Upper lobe of right lung (tissue), 1 donor: ENCODE measurements around the gene KDM4C. TPM values are rescaled to one million over a fixed set of nuclear protein-coding genes. Genes with fewer than 3 reads are reported as not detected.

Experiments used
- ATAC-seq: fragments of 200-7000 bp; cut with Tn5 transposase; one replicate; pipeline ENCODE4 v1.9.1; 2020; ENCODE audit warnings: mild to moderate bottlenecking, moderate library complexity
- DNase-seq: peaks from one replicate; pipeline ENCODE4 v3.0.0-alpha.2; 2020
- H3K27ac ChIP-seq: fragments of 200-600 bp; one replicate; pipeline ENCODE4 v1.8.0; 2022
- H3K27me3 ChIP-seq: fragments of 200-600 bp; one replicate; pipeline ENCODE4 v1.8.0; 2022; ENCODE audit warnings: mild to moderate bottlenecking
- H3K36me3 ChIP-seq: fragments of 200-600 bp; one replicate; pipeline ENCODE4 v1.8.0; 2022
- H3K4me1 ChIP-seq: fragments of 200-600 bp; one replicate; pipeline ENCODE4 v1.8.0; 2022
- H3K4me3 ChIP-seq: fragments of 200-600 bp; one replicate; pipeline ENCODE4 v1.8.0; 2022; ENCODE audit warnings: mild to moderate bottlenecking
- H3K9me3 ChIP-seq: fragments of 200-600 bp; one replicate; pipeline ENCODE4 v1.8.0; 2022
- intact Hi-C: fragments of 100-400 bp; cut with DNase I; formaldehyde crosslinking; loops from one replicate; pipeline ENCODE4 v1.11.0; 2022
- total RNA-seq: library from RNA; stranded (reverse); fragmentation: NEBNext Ultra II Directional; extraction: Animal tissue kit (Norgen Biotek cat#: 25700); gene quantifications from one replicate; pipeline ENCODE4 v1.2.1, GENCODE V29; 2021
- TF ChIP-seq, protein P1 (sequence below): fragments of 200-600 bp; IDR thresholded peaks from one replicate; pipeline ENCODE4 v1.8.0; 2022; ENCODE audit warnings: antibody characterized with exemption
- donor health status: DM: no; HTN: yes; CAD: no; lungs with severe emphysema.

KDM4C gene
- total RNA-seq, 1 donor from 2014 or later = 37.2 TPM

DNA sequence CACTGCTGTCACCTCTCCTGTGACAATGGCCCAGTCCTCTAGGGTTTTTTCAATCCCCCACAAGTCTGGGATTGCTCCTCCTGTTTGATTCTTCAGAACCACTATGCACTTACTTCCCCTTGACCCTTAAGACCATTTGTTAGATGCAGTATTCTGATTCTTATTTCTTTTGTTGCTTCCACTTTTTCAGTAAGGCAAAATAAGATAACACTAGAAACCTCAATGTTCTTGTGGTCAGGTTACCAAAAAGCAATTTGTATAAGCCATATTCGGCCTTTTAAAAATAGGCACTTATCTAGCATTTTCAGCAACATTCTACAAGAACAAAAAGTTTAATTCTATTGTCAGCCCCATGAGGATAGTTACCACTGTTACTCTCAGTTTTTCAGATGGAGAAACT, 220.0 kb downstream of the KDM4C start:
- TF ChIP-seq, protein P1, sequence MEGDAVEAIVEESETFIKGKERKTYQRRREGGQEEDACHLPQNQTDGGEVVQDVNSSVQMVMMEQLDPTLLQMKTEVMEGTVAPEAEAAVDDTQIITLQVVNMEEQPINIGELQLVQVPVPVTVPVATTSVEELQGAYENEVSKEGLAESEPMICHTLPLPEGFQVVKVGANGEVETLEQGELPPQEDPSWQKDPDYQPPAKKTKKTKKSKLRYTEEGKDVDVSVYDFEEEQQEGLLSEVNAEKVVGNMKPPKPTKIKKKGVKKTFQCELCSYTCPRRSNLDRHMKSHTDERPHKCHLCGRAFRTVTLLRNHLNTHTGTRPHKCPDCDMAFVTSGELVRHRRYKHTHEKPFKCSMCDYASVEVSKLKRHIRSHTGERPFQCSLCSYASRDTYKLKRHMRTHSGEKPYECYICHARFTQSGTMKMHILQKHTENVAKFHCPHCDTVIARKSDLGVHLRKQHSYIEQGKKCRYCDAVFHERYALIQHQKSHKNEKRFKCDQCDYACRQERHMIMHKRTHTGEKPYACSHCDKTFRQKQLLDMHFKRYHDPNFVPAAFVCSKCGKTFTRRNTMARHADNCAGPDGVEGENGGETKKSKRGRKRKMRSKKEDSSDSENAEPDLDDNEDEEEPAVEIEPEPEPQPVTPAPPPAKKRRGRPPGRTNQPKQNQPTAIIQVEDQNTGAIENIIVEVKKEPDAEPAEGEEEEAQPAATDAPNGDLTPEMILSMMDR = no peak
- DNase-seq (no peak), ATAC-seq (no peak)
- intact Hi-C loops = no loop called here
- Histone ChIP-seq H3K27ac (no peak overlapping the region), H3K4me1 (no peaks in the 10 kb centered on the region), H3K27me3 (no peaks in the 10 kb centered on the region), H3K36me3 (peaks cover 21% of the 10 kb centered on the region), H3K4me3 (no peak overlapping the region), H3K9me3 (no peaks in the 10 kb centered on the region)

DNA sequence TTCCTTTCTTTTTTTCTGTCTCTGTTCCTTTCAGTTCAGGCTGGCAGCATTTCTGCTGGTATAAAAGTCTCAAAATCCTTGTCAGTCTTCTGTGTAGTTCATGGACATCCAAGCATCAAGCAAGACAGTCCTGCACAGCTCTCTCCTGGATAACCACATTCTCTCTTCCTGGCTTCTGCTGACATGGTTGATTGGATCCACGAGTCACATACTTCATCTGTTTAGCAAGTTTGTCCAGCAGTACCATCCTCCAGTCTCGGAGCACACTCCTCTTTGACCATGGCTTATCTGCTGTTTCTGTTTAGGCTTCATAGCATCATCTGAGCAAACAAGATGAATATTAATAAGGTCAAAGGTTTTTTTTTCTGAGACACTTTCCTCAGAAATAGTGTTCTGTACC, 220.8 kb downstream of the KDM4C start:
- Histone ChIP-seq H3K4me3 (no peak overlapping the region), H3K4me1 (no peaks in the 10 kb centered on the region), H3K36me3 (peaks cover 24% of the 10 kb centered on the region), H3K27ac (no peak overlapping the region), H3K27me3 (no peaks in the 10 kb centered on the region), H3K9me3 (no peaks in the 10 kb centered on the region)
- DNase-seq = no peak
- ATAC-seq = no peak
- intact Hi-C loops = no loop called here
- TF ChIP-seq, protein P1 = no peak

DNA sequence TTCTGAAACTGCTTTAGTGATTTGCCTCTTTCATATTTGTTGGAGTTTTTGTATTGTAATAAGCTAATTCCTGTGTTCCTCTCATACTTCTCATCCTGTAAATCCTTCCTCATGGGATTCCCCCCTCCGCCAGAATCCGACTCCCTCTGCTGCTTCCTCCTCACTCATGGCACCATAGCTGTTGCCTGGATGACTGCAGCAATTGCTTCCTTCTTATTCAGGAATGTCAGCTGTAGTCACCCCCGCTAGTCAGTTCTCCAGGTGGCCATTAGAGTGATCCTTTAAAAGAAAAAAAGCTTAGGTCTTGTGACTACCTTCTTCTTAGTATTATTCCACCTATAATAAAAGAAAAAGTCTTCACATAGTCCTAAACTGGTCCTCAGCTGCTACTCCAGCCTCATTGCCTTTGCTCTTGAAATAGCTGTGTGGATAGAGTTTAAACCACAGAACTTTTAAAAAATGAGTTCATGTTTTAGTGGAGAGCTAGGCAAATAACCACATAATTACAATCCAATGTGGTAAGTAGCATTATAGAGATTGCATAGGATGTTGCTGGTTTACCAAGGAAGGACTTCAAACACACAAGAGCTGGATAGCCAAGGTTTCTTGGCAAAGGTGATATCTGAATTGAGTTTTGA, 227.3 kb downstream of the KDM4C start:
- H3K4me3 ChIP-seq = no peak overlapping the region
- TF ChIP-seq, protein P1 = no peak
- intact Hi-C loops = no loop called here
- H3K36me3 ChIP-seq = peaks cover 68% of the 10 kb centered on the region
- no peaks in the 10 kb centered on the region for H3K4me1 ChIP-seq
- no peak overlapping the region for H3K27ac ChIP-seq
- H3K9me3 ChIP-seq = no peaks in the 10 kb centered on the region
- no peaks in the 10 kb centered on the region for H3K27me3 ChIP-seq
- ATAC-seq (no peak), DNase-seq (no peak)

DNA sequence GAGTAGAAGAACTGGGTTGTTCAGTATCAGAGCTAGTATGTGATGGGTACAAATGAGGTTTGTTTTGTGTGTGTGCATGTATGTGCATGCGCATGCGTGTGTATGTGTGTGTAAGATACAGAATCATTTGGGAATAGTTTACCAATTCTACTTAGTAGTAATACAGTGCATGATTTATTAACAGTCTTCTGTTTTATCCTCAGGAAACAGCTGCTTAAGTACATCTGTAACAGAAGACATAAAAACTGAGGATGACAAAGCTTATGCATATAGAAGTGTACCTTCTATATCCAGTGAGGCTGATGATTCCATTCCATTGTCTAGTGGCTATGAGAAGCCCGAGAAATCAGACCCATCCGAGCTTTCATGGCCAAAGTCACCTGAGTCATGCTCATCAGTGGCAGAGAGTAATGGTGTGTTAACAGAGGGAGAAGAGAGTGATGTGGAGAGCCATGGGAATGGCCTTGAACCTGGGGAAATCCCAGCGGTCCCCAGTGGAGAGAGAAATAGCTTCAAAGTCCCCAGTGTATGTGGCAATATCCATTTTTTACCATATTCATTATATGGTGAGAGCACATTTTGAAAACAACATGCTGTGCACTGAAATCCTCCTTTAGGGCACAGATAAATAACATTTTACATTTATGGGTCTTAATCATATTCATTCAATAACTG, 228.5 kb downstream of the KDM4C start:
- H3K36me3 ChIP-seq = peaks cover 73% of the 10 kb centered on the region
- H3K4me1 ChIP-seq = no peaks in the 10 kb centered on the region
- H3K27me3 ChIP-seq = no peaks in the 10 kb centered on the region
- no peak overlapping the region for H3K27ac ChIP-seq
- H3K9me3 ChIP-seq = no peaks in the 10 kb centered on the region
- DNase-seq (no peak), ATAC-seq (no peak)
- intact Hi-C loops = no loop called here
- TF ChIP-seq, protein P1 = no peak
- H3K4me3 ChIP-seq = no peak overlapping the region

DNA sequence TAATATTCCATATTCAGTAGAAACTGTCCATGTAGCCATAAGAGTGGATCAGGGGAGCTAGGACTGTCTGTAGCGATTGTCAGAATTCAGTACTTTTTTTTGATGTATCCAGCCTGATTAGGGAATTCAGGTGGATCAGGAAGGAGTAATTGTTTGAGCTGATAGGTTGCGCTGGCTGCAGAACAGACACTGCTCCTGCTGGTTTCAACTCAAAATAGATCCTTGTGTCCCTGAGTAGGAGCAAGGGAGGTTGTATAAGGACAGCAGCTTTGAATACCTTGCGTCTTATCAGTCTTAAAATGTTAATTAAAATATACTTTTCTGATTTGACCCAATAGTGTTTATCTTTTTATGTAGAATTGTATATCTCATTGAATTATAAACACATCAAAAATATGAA, 229.6 kb downstream of the KDM4C start:
- Histone ChIP-seq H3K36me3 (peaks cover 62% of the 10 kb centered on the region), H3K4me3 (no peak overlapping the region), H3K4me1 (no peaks in the 10 kb centered on the region), H3K9me3 (no peaks in the 10 kb centered on the region), H3K27ac (no peak overlapping the region), H3K27me3 (no peaks in the 10 kb centered on the region)
- ATAC-seq = no peak
- intact Hi-C loops = no loop called here
- no peak for DNase-seq
- TF ChIP-seq, protein P1 = no peak
